HCT116 (cell line): ENCODE measurements around the gene ZNF697.

Experiments used
- ATF3 ChIP-seq: IDR thresholded peaks from 2 replicates; pipeline ENCODE4 v1.6.1; 2012
- CTCF ChIP-seq, 3 experiments: fragments of 200-600 bp in 1 of 3; sonication (generic) in 1 of 3; IDR thresholded peaks in 2 of 3; conservative IDR thresholded peaks in 1 of 3; 2 replicates each; pipeline ENCODE4 v1.5.1; 2012 to 2017; ENCODE audit warnings: low read depth in 2 of 3, low read length in 2 of 3, antibody characterized with exemption in 1 of 3, borderline replicate concordance in 1 of 3, control low read depth in 1 of 3, mild to moderate bottlenecking in 1 of 3, mixed read lengths in 1 of 3, mixed run types in 1 of 3, moderate library complexity in 1 of 3; ENCODE audit not compliant: insufficient read depth in 1 of 3
- EGR1 ChIP-seq: IDR thresholded peaks from 2 replicates; pipeline ENCODE4 v1.6.1; 2012; ENCODE audit warnings: low read depth
- ELF1 ChIP-seq: IDR thresholded peaks from 2 replicates; pipeline ENCODE4 v1.6.1; 2012; ENCODE audit warnings: low read depth, borderline replicate concordance
- MAX ChIP-seq: IDR thresholded peaks from 2 replicates; pipeline ENCODE4 v1.6.1; 2012
- POLR2A ChIP-seq: IDR thresholded peaks from 2 replicates; pipeline ENCODE4 v1.7.0; 2011; ENCODE audit warnings: borderline replicate concordance; ENCODE audit not compliant: insufficient read depth, insufficient read length; ENCODE audit errors: extremely low read depth
- RAD21 ChIP-seq: IDR thresholded peaks from 2 replicates; pipeline ENCODE4 v1.6.1; 2012; ENCODE audit warnings: low read depth, mild to moderate bottlenecking
- SRF ChIP-seq: IDR thresholded peaks from 2 replicates; pipeline ENCODE4 v1.6.1; 2012; ENCODE audit warnings: low read depth
- ZFX ChIP-seq: fragments of 450-650 bp; IDR thresholded peaks from 2 replicates; pipeline ENCODE4 v1.6.1; 2017

- TF ChIP-seq POLR2A (no peak), CTCF (IDR thresholded peaks at IDR 0.05 in 2 of 3, conservative IDR thresholded peaks at IDR 0.05 in 1 of 3; ENCODE audit: borderline replicate concordance in 1 of 3, insufficient read depth in 1 of 3, low read depth in 2 of 3, low read length in 2 of 3) (no peak), ZFX (no peak), RAD21 (no peak), ELF1 (no peak), ATF3 (no peak), MAX (no peak), SRF (no peak), EGR1 (no peak)
These were observed 11.6 kb upstream of the ZNF697 start for GRCh38 chr1:119659628-119660027.
